ENCODE data around the gene FBXL17.

FBXL17 gene

DNA sequence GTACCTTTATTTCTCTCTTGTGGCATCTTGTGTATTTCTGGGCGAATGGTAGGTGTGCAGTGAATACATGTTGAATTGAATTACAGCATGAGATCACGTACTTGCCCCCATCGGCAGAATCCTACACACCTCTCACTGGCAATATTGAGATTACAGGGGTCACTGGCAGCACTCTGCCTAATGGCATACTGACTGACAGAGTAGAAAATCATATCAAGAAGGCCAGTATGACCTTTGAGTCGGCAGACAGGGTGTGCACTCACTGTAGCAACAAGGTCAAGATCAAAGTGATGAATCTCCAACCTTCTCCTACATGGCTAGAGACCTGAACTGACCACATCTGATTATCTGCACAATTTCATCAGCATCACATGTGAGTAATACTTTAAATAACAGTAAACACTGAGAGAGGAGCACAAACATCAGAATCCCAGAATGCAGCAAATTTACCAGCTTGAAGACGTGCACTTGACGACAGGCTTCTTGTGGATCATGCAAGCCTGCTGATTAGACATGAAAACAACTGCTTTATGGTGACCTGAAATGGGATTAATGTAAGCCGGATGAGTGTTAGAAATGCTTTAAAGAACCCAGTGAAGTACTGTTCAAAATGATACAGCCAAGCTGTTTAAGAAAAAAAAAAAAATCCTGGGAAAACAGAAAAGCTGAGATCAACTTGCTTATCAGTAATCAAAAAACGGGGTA lies 444.1 kb downstream of the FBXL17 start:
- H3K4me1 ChIP-seq (ENCODE audit: control insufficient read depth, insufficient read depth, low read length) = peaks cover 34% of the 10 kb centered on the region
- H3K4me3 ChIP-seq (ENCODE audit: low read depth, low read length) = no peak overlapping the region
- no peaks in the 10 kb centered on the region for H3K27me3 ChIP-seq (ENCODE audit: control insufficient read depth, insufficient read depth, low read length)
- no peaks in the 10 kb centered on the region for H3K9me3 ChIP-seq (ENCODE audit: control insufficient read depth, insufficient read depth, low read depth, low read length)
- H3K9ac ChIP-seq (ENCODE audit: low read length) = no peak overlapping the region
- H3K27ac ChIP-seq (ENCODE audit: low read depth, low read length) = no peak overlapping the region
- no peaks in the 10 kb centered on the region for H3K36me3 ChIP-seq (ENCODE audit: control insufficient read depth, insufficient read depth, low read length)

DNA sequence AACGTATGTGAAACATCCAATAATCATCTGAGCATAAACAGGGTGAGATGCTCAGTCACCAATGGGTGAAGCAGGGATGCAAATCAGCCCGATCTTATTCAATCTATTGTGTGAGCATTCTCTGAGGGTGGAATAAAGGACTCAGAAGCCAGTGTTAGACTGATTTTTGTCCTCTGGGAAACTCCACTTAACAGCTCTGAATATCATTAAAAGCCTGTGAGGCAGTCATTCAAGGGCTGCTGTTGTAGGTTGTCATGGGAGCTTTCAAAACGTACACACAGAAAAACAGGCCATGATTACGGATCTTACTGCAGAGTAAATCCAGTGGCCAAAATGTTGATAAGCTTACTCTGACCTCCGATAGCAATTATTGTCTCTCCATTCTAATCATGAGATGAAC lies 444.7 kb downstream of the FBXL17 start:
- Histone ChIP-seq H3K9me3 (ENCODE audit: control insufficient read depth, insufficient read depth, low read depth, low read length) (no peaks in the 10 kb centered on the region), H3K9ac (ENCODE audit: low read length) (no peak overlapping the region), H3K27ac (ENCODE audit: low read depth, low read length) (no peak overlapping the region), H3K36me3 (ENCODE audit: control insufficient read depth, insufficient read depth, low read length) (no peaks in the 10 kb centered on the region), H3K4me1 (ENCODE audit: control insufficient read depth, insufficient read depth, low read length) (peaks cover 36% of the 10 kb centered on the region), H3K27me3 (ENCODE audit: control insufficient read depth, insufficient read depth, low read length) (no peaks in the 10 kb centered on the region), H3K4me3 (ENCODE audit: low read depth, low read length) (no peak overlapping the region)

- H3K9ac ChIP-seq (ENCODE audit: low read length) = no peak overlapping the region
- no peaks in the 10 kb centered on the region for H3K36me3 ChIP-seq (ENCODE audit: control insufficient read depth, insufficient read depth, low read length)
- H3K4me3 ChIP-seq (ENCODE audit: low read depth, low read length) = no peak overlapping the region
- no peaks in the 10 kb centered on the region for H3K9me3 ChIP-seq (ENCODE audit: control insufficient read depth, insufficient read depth, low read depth, low read length)
- peaks cover 36% of the 10 kb centered on the region for H3K4me1 ChIP-seq (ENCODE audit: control insufficient read depth, insufficient read depth, low read length)
- no peak overlapping the region for H3K27ac ChIP-seq (ENCODE audit: low read depth, low read length)
- H3K27me3 ChIP-seq (ENCODE audit: control insufficient read depth, insufficient read depth, low read length) = no peaks in the 10 kb centered on the region
Measured at GRCh38 chr5:107936515-107936914, 445.4 kb downstream of the FBXL17 start.

DNA sequence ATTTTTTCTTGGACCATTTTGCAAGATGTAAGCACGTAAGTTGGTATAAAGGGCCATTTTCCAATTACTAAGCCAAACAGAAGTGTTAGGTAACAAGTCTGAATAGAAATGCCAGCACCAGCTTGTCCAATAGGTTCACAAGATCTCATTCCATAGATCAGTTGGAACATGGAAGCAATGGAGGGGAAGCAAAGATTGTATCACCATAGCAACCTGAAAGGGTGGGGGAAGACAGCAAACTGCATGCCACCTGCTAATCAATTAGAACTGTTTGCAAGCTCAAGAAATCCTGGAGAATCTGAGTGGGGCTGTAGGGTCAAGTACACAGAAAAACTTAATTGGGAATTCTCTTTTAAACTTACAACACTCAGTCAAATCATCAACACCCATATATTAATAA lies 446.3 kb downstream of the FBXL17 start:
- Histone ChIP-seq H3K9me3 (ENCODE audit: control insufficient read depth, insufficient read depth, low read depth, low read length) (no peaks in the 10 kb centered on the region), H3K4me3 (ENCODE audit: low read depth, low read length) (no peak overlapping the region), H3K27me3 (ENCODE audit: control insufficient read depth, insufficient read depth, low read length) (no peaks in the 10 kb centered on the region), H3K9ac (ENCODE audit: low read length) (no peak overlapping the region), H3K36me3 (ENCODE audit: control insufficient read depth, insufficient read depth, low read length) (no peaks in the 10 kb centered on the region), H3K27ac (ENCODE audit: low read depth, low read length) (no peak overlapping the region), H3K4me1 (ENCODE audit: control insufficient read depth, insufficient read depth, low read length) (peaks cover 36% of the 10 kb centered on the region)

GRCh38 chr5:107933326-107933725 lies 448.6 kb downstream of the FBXL17 start:
- H3K36me3 ChIP-seq (ENCODE audit: control insufficient read depth, insufficient read depth, low read length) = no peaks in the 10 kb centered on the region
- peak overlapping the region; percentile 49; the same call in 1 of the 2 replicates for H3K27ac ChIP-seq (ENCODE audit: low read depth, low read length)
- H3K9ac ChIP-seq (ENCODE audit: low read length) = no peak overlapping the region
- no peaks in the 10 kb centered on the region for H3K27me3 ChIP-seq (ENCODE audit: control insufficient read depth, insufficient read depth, low read length)
- peaks cover 36% of the 10 kb centered on the region for H3K4me1 ChIP-seq (ENCODE audit: control insufficient read depth, insufficient read depth, low read length)
- H3K4me3 ChIP-seq (ENCODE audit: low read depth, low read length) = no peak overlapping the region
- H3K9me3 ChIP-seq (ENCODE audit: control insufficient read depth, insufficient read depth, low read depth, low read length) = no peaks in the 10 kb centered on the region

GRCh38 chr5:107930891-107931290 lies 451.0 kb downstream of the FBXL17 start:
- no peaks in the 10 kb centered on the region for H3K27me3 ChIP-seq (ENCODE audit: control insufficient read depth, insufficient read depth, low read length)
- no peak overlapping the region for H3K9ac ChIP-seq (ENCODE audit: low read length)
- no peaks in the 10 kb centered on the region for H3K9me3 ChIP-seq (ENCODE audit: control insufficient read depth, insufficient read depth, low read depth, low read length)
- H3K4me3 ChIP-seq (ENCODE audit: low read depth, low read length) = no peak overlapping the region
- H3K4me1 ChIP-seq (ENCODE audit: control insufficient read depth, insufficient read depth, low read length) = peaks cover 22% of the 10 kb centered on the region
- H3K27ac ChIP-seq (ENCODE audit: low read depth, low read length) = no peak overlapping the region
- H3K36me3 ChIP-seq (ENCODE audit: control insufficient read depth, insufficient read depth, low read length) = no peaks in the 10 kb centered on the region

GRCh38 chr5:107930092-107930491 lies 451.8 kb downstream of the FBXL17 start:
- Histone ChIP-seq H3K4me3 (ENCODE audit: low read depth, low read length) (no peak overlapping the region), H3K9me3 (ENCODE audit: control insufficient read depth, insufficient read depth, low read depth, low read length) (no peaks in the 10 kb centered on the region), H3K27me3 (ENCODE audit: control insufficient read depth, insufficient read depth, low read length) (no peaks in the 10 kb centered on the region), H3K9ac (ENCODE audit: low read length) (no peak overlapping the region), H3K27ac (ENCODE audit: low read depth, low read length) (no peak overlapping the region), H3K4me1 (ENCODE audit: control insufficient read depth, insufficient read depth, low read length) (peaks cover 18% of the 10 kb centered on the region), H3K36me3 (ENCODE audit: control insufficient read depth, insufficient read depth, low read length) (no peaks in the 10 kb centered on the region)

DNA sequence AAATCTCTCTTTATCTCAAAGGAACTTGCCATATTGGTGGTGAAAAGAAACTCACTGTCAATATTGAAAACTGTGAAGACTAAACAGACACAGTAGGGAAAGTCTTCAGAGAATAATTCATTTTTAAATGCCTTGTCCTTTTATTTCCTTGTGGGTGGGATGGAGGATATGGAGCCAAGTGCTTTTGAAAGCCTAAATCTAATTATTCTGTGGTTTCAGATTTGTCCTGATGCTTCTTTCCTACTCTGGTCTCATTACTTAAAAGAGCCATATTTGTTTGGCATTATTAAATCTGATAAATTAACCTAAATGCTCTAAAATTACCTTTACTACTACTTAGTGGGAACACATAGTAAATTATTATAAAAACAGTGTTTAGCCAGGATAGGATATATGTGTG lies 452.8 kb downstream of the FBXL17 start:
- H3K9ac ChIP-seq (ENCODE audit: low read length) = no peak overlapping the region
- no peak overlapping the region for H3K27ac ChIP-seq (ENCODE audit: low read depth, low read length)
- no peak overlapping the region for H3K4me3 ChIP-seq (ENCODE audit: low read depth, low read length)
- peaks cover 13% of the 10 kb centered on the region for H3K4me1 ChIP-seq (ENCODE audit: control insufficient read depth, insufficient read depth, low read length)
- H3K27me3 ChIP-seq (ENCODE audit: control insufficient read depth, insufficient read depth, low read length) = no peaks in the 10 kb centered on the region
- no peaks in the 10 kb centered on the region for H3K9me3 ChIP-seq (ENCODE audit: control insufficient read depth, insufficient read depth, low read depth, low read length)
- H3K36me3 ChIP-seq (ENCODE audit: control insufficient read depth, insufficient read depth, low read length) = no peaks in the 10 kb centered on the region

GRCh38 chr5:107926121-107926520 lies 455.8 kb downstream of the FBXL17 start:
- Histone ChIP-seq H3K27ac (ENCODE audit: low read depth, low read length) (no peak overlapping the region), H3K36me3 (ENCODE audit: control insufficient read depth, insufficient read depth, low read length) (no peaks in the 10 kb centered on the region), H3K9me3 (ENCODE audit: control insufficient read depth, insufficient read depth, low read depth, low read length) (no peaks in the 10 kb centered on the region), H3K4me1 (ENCODE audit: control insufficient read depth, insufficient read depth, low read length) (no peaks in the 10 kb centered on the region), H3K9ac (ENCODE audit: low read length) (no peak overlapping the region), H3K27me3 (ENCODE audit: control insufficient read depth, insufficient read depth, low read length) (no peaks in the 10 kb centered on the region), H3K4me3 (ENCODE audit: low read depth, low read length) (no peak overlapping the region)

GRCh38 chr5:107925200-107925599 lies 456.7 kb downstream of the FBXL17 start:
- no peaks in the 10 kb centered on the region for H3K4me1 ChIP-seq (ENCODE audit: control insufficient read depth, insufficient read depth, low read length)
- H3K9me3 ChIP-seq (ENCODE audit: control insufficient read depth, insufficient read depth, low read depth, low read length) = no peaks in the 10 kb centered on the region
- H3K36me3 ChIP-seq (ENCODE audit: control insufficient read depth, insufficient read depth, low read length) = no peaks in the 10 kb centered on the region
- no peak overlapping the region for H3K9ac ChIP-seq (ENCODE audit: low read length)
- H3K27me3 ChIP-seq (ENCODE audit: control insufficient read depth, insufficient read depth, low read length) = no peaks in the 10 kb centered on the region
- no peak overlapping the region for H3K27ac ChIP-seq (ENCODE audit: low read depth, low read length)
- H3K4me3 ChIP-seq (ENCODE audit: low read depth, low read length) = no peak overlapping the region

- no peaks in the 10 kb centered on the region for H3K9me3 ChIP-seq (ENCODE audit: control insufficient read depth, insufficient read depth, low read depth, low read length)
- H3K4me3 ChIP-seq (ENCODE audit: low read depth, low read length) = no peak overlapping the region
- no peaks in the 10 kb centered on the region for H3K27me3 ChIP-seq (ENCODE audit: control insufficient read depth, insufficient read depth, low read length)
- no peak overlapping the region for H3K27ac ChIP-seq (ENCODE audit: low read depth, low read length)
- no peak overlapping the region for H3K9ac ChIP-seq (ENCODE audit: low read length)
- peaks cover 6% of the 10 kb centered on the region; the same call in 1 of the 2 replicates for H3K4me1 ChIP-seq (ENCODE audit: control insufficient read depth, insufficient read depth, low read length)
- no peaks in the 10 kb centered on the region for H3K36me3 ChIP-seq (ENCODE audit: control insufficient read depth, insufficient read depth, low read length)
Measured at GRCh38 chr5:107919969-107920368, 461.9 kb downstream of the FBXL17 start.
